HL-60 (cell line): Measurements from ENCODE around the gene SEC14L2.

Source experiments
- DNase-seq, 2 experiments: peaks; one replicate each; pipeline ENCODE4 v3.0.0-alpha.2; 2010 to 2020; ENCODE audit warnings: low read depth in 1 of 2, low spot score in 1 of 2
- H3K27ac ChIP-seq: fragments of 250-450 bp; sonication (Bioruptor Pico); replicated peaks from 2 replicates; pipeline ENCODE4 v1.5.1; 2020; ENCODE audit warnings: mild to moderate bottlenecking, moderate library complexity
- H3K27me3 ChIP-seq: fragments of 250-450 bp; sonication (Bioruptor Pico); 2 replicates; pipeline ENCODE4 v1.5.1; 2021; ENCODE audit warnings: mild to moderate bottlenecking, moderate library complexity; ENCODE audit not compliant: insufficient read depth, poor library complexity, severe bottlenecking
- H3K4me3 ChIP-seq: replicated peaks from 2 replicates; pipeline ENCODE4 v1.5.1; 2011; ENCODE audit warnings: mild to moderate bottlenecking, control low read depth, low read length; ENCODE audit not compliant: insufficient read depth
- GABPA ChIP-seq: IDR thresholded peaks from 2 replicates; pipeline ENCODE4 v1.6.1; 2012; ENCODE audit warnings: low read depth
- POLR2AphosphoS5 ChIP-seq: IDR thresholded peaks from 2 replicates; pipeline ENCODE4 v1.6.1; 2012; ENCODE audit warnings: low read depth
- SPI1 ChIP-seq: IDR thresholded peaks from 2 replicates; pipeline ENCODE4 v1.6.1; 2012; ENCODE audit warnings: low read depth, mild to moderate bottlenecking, borderline replicate concordance
- TF ChIP-seq, protein P1 (sequence below): IDR thresholded peaks from 2 replicates; pipeline ENCODE4 v1.6.1; 2012; ENCODE audit warnings: low read depth; ENCODE audit not compliant: insufficient replicate concordance
- TF ChIP-seq, protein P2 (sequence below): IDR thresholded peaks from one replicate; pipeline ENCODE4 v1.5.1; 2011; ENCODE audit warnings: low read length, control low read depth, inconsistent platforms; ENCODE audit not compliant: insufficient read depth

SEC14L2 gene

DNA sequence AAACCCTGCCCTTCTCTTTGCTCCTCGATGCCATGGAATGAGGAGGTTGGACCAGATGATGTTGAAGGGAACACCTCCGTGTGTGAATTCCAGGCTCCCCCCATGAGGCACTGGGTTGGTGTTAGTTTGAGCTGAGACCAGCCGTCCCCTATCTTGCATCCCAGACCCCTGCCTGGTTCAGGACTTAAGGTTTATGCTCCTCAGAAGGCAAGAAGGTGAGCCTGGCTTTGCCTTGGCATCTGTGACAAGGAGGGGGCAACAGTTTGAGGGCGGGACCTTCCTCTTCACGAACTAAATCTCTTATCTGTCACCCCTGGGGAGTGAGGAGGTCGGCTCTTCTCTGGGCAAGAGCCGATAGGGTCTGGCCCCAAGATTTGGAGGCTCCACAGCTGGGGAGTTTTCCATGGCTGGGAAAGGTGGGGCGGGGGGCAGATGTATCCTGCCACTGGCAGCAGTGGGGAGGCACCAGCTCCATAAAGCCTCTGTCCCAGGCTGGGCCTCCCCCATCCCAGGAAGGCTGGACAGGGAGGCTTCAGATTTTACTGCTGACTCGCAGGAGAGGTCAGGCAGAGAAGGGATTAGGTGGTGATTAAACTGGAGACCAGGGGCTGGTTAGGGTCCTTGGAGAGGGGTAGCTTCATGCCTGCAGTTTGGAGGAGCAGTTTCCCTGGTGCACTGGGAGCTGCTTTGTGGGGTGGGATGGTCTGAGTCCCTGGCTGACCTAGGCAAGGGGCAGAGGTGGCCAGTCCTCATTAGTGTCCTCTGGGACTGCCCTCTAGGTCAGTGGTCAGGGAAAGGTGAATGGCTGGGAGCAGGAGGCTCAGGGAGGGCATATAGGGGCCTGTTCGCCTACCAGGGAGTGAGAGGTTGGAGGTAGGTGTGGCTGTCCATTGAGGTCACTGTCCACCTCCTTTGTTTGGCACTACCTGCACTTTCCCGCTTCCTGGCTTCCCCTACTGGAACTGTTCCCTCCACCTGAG, 1.1 kb downstream of the SEC14L2 start:
- no peak for DNase-seq
- Histone ChIP-seq H3K27ac (no peak overlapping the region), H3K27me3 (peaks cover 16% of the 10 kb centered on the region), H3K4me3 (no peak overlapping the region)
- TF ChIP-seq GABPA: no peak
- TF ChIP-seq, protein P1, sequence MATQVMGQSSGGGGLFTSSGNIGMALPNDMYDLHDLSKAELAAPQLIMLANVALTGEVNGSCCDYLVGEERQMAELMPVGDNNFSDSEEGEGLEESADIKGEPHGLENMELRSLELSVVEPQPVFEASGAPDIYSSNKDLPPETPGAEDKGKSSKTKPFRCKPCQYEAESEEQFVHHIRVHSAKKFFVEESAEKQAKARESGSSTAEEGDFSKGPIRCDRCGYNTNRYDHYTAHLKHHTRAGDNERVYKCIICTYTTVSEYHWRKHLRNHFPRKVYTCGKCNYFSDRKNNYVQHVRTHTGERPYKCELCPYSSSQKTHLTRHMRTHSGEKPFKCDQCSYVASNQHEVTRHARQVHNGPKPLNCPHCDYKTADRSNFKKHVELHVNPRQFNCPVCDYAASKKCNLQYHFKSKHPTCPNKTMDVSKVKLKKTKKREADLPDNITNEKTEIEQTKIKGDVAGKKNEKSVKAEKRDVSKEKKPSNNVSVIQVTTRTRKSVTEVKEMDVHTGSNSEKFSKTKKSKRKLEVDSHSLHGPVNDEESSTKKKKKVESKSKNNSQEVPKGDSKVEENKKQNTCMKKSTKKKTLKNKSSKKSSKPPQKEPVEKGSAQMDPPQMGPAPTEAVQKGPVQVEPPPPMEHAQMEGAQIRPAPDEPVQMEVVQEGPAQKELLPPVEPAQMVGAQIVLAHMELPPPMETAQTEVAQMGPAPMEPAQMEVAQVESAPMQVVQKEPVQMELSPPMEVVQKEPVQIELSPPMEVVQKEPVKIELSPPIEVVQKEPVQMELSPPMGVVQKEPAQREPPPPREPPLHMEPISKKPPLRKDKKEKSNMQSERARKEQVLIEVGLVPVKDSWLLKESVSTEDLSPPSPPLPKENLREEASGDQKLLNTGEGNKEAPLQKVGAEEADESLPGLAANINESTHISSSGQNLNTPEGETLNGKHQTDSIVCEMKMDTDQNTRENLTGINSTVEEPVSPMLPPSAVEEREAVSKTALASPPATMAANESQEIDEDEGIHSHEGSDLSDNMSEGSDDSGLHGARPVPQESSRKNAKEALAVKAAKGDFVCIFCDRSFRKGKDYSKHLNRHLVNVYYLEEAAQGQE: no peak
- no peak for TF ChIP-seq SPI1
- no peak for TF ChIP-seq POLR2AphosphoS5
- TF ChIP-seq, protein P2, sequence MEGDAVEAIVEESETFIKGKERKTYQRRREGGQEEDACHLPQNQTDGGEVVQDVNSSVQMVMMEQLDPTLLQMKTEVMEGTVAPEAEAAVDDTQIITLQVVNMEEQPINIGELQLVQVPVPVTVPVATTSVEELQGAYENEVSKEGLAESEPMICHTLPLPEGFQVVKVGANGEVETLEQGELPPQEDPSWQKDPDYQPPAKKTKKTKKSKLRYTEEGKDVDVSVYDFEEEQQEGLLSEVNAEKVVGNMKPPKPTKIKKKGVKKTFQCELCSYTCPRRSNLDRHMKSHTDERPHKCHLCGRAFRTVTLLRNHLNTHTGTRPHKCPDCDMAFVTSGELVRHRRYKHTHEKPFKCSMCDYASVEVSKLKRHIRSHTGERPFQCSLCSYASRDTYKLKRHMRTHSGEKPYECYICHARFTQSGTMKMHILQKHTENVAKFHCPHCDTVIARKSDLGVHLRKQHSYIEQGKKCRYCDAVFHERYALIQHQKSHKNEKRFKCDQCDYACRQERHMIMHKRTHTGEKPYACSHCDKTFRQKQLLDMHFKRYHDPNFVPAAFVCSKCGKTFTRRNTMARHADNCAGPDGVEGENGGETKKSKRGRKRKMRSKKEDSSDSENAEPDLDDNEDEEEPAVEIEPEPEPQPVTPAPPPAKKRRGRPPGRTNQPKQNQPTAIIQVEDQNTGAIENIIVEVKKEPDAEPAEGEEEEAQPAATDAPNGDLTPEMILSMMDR: no peak

DNA sequence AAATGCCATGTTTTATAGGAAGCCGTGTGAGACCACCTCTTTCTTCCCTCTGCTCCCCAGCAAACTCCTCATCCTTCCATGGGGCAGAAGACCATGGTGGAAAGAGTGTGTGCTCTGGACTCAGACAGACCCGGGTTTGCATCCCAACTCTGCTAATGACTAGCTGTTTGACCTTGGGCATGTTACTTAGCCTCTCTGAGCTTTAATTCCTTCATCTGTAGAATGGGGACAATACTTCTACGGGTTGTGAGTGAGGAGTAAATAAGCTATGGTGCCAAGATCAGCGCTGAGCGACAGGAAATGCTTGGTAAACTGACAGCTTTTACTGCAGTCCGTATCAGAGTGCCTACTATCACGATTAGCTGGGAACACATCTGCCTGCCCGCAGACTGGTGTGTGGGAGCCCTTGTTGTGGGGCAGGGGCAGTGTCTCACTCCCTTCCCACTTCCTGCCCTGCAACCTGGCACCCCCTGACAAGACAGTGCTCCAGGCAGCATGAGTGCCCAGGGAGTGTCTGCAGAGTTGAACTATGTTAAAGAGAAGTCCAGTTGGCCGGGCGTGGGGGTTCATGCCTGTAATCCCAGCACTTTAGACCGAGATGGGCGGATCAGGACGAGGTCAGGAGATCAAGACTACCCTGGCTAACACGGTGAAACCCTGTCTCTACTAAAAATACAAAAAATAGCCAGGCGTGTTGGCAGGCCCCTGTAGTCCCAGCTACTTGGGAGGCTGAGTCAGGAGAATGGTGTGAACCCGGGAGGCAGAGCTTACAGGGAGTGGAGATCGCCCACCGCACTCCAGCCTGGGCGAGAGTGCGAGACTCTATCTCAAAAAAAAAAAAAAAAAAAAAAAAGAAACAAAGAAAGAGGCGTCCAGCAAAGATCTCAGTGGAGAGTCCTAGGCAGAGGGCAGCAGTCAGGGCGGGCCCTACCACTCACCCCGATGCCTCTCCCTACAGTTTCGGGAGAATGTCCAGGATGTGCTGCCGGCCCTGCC, 2.2 kb downstream of the SEC14L2 start:
- TF ChIP-seq SPI1: no peak
- TF ChIP-seq, protein P1: no peak
- peak; percentile 70; the same call in 1 of the 2 replicates for TF ChIP-seq POLR2AphosphoS5
- TF ChIP-seq, protein P2: no peak
- peaks cover 16% of the 10 kb centered on the region for H3K27me3 ChIP-seq
- DNase-seq: no peak
- H3K4me3 ChIP-seq: no peak overlapping the region
- H3K27ac ChIP-seq: no peak overlapping the region

DNA sequence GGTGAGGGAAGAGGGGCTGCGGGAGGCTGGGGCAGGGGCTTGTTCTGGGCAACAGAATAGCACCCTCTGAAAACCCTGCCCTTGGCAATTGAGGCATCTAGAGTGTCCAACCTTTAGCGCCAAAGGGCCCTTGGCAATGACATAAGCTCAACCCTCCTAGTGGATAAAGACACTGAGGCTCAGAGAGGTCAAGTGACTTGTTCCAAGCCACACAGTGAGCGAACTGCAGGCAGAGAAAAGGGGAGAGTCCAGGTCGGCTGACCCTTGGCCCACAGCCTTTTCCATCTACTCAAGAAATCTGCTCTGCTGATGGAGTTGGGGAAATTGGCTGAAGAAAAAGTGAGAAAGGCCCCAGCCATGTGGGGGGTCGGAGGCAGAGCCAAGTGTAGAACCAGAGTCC, 2.9 kb downstream of the SEC14L2 start:
- no peak for TF ChIP-seq GABPA
- DNase-seq: no peak
- Histone ChIP-seq H3K27ac (no peak overlapping the region), H3K4me3 (no peak overlapping the region), H3K27me3 (peaks cover 16% of the 10 kb centered on the region)

DNA sequence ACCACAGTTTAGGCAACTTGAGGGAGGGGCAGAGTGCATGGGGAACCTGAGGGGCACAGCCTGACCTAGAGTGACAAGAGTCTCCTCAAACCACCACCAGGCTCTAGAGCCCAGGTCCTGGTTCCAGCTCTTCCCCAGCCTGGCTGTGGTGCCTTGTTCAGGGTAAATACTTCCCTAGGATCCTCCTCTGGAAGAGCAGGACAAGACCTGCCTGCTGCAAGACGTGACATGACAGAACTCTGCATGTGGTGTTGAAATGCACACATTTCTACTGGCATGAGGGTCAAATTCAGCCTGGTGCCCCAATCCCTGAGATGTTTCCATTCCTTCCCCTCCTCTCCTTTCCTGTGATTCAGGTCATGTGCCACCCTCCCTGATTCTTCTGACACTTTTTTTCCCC, 3.3 kb downstream of the SEC14L2 start:
- Histone ChIP-seq H3K4me3 (no peak overlapping the region), H3K27me3 (peaks cover 16% of the 10 kb centered on the region), H3K27ac (no peak overlapping the region)
- no peak for TF ChIP-seq POLR2AphosphoS5
- no peak for TF ChIP-seq SPI1
- TF ChIP-seq, protein P1: no peak
- no peak for TF ChIP-seq GABPA
- TF ChIP-seq, protein P2: no peak
- DNase-seq: no peak
